SK-N-SH (cell line): ENCODE data around the gene MGAT1. TPM values are rescaled to one million over a fixed set of nuclear protein-coding genes. Genes with fewer than 3 reads are reported as not detected.
"Not testable (repeated sequence)": the region's sequence is repeated elsewhere in the genome, so short reads cannot be mapped to it uniquely, and the experiment has no call there.

Source experiments
- CTCF ChIA-PET: fragments of 300-600, 350-600 bp; formaldehyde crosslinking; extraction: SDS; loops from one replicate; lab custom pipeline; 2021; lab: Yijun Ruan, JAX
- POLR2A ChIA-PET: fragments of 350-600 bp; sonication (Branson Sonifier 250); formaldehyde crosslinking; extraction: SDS; loops from one replicate; lab custom pipeline; 2020; ENCODE audit warnings: antibody characterized with exemption, inconsistent platforms; lab: Yijun Ruan, JAX
- DNase-seq: peaks from one replicate; pipeline ENCODE4 v3.0.0; 2012
- H2AFZ ChIP-seq: fragments of 200-600 bp; sonication (generic); 2 replicates; pipeline ENCODE4 v1.8.1; 2016; ENCODE audit warnings: antibody characterized with exemption, mild to moderate bottlenecking, low read depth
- H3F3A ChIP-seq: fragments of 200-600 bp; sonication (generic); replicated peaks from 2 replicates; pipeline ENCODE3; 2016; ENCODE audit warnings: antibody characterized with exemption, mild to moderate bottlenecking; ENCODE audit not compliant: insufficient read depth
- H3K27ac ChIP-seq, 2 experiments: fragments of 200-500 bp in 1 of 2; fragments of 200-600 bp in 1 of 2; sonication (Bioruptor generic) in 1 of 2; sonication (generic), shearing (Covaris generic) in 1 of 2; 2 replicates each; pipeline versions ENCODE4 v1.5.1 to v1.6.1; 2014 to 2016; ENCODE audit warnings: low read depth in 2 of 2, inconsistent platforms in 1 of 2, low read length in 1 of 2, mild to moderate bottlenecking in 1 of 2, mixed read lengths in 1 of 2
- H3K27me3 ChIP-seq: fragments of 200-600 bp; sonication (generic), shearing (Covaris generic); 2 replicates; pipeline ENCODE4 v1.6.1; 2016; ENCODE audit warnings: mixed run types; ENCODE audit not compliant: insufficient read depth
- H3K36me3 ChIP-seq, 2 experiments: fragments of 200-500 bp in 1 of 2; fragments of 200-600 bp in 1 of 2; sonication (Bioruptor generic) in 1 of 2; sonication (generic) in 1 of 2; replicated peaks in 1 of 2; 2 replicates each; pipeline versions ENCODE3 to v1.5.1; 2014 to 2016; ENCODE audit warnings: low read length in 1 of 2, mild to moderate bottlenecking in 1 of 2; ENCODE audit not compliant: insufficient read depth in 2 of 2, control insufficient read depth in 1 of 2
- H3K4me1 ChIP-seq, 2 experiments: fragments of 200-500 bp in 1 of 2; fragments of 200-600 bp in 1 of 2; sonication (Bioruptor generic) in 1 of 2; sonication (generic), shearing (Covaris generic) in 1 of 2; 2 replicates each; pipeline versions ENCODE4 v1.5.1 to v1.6.1; 2014 to 2016; ENCODE audit warnings: low read depth in 1 of 2, low read length in 1 of 2, mixed run types in 1 of 2; ENCODE audit not compliant: insufficient read depth in 2 of 2, control insufficient read depth in 1 of 2
- H3K4me2 ChIP-seq: fragments of 200-600 bp; sonication (generic), shearing (Covaris generic); 2 replicates; pipeline ENCODE4 v1.6.1; 2017; ENCODE audit warnings: mixed run types
- H3K4me3 ChIP-seq, 2 experiments: fragments of 200-500 bp in 1 of 2; fragments of 200-600 bp in 1 of 2; sonication (Bioruptor generic) in 1 of 2; sonication (generic), shearing (Covaris generic) in 1 of 2; 2 replicates each; pipeline versions ENCODE4 v1.5.1 to v1.8.1; 2014 to 2016; ENCODE audit warnings: low read depth in 2 of 2, inconsistent platforms in 1 of 2, low read length in 1 of 2, mild to moderate bottlenecking in 1 of 2, mixed read lengths in 1 of 2, moderate library complexity in 1 of 2
- H3K79me2 ChIP-seq: fragments of 200-600 bp; sonication (generic); 2 replicates; pipeline ENCODE4 v1.8.1; 2017; ENCODE audit warnings: mild to moderate bottlenecking; ENCODE audit not compliant: insufficient read depth
- H3K9ac ChIP-seq: fragments of 200-600 bp; sonication (generic); 2 replicates; pipeline ENCODE4 v1.6.1; 2017; ENCODE audit warnings: mixed run types
- H3K9me2 ChIP-seq: fragments of 200-600 bp; sonication (generic); 2 replicates; pipeline ENCODE4 v1.6.1; 2017; ENCODE audit warnings: mixed run types
- H3K9me3 ChIP-seq: fragments of 200-600 bp; sonication (generic); 2 replicates; pipeline ENCODE4 v1.6.1; 2017; ENCODE audit warnings: mixed run types, mild to moderate bottlenecking, moderate library complexity
- H4K20me1 ChIP-seq: fragments of 200-600 bp; sonication (generic); 2 replicates; pipeline ENCODE4 v1.6.1; 2017; ENCODE audit warnings: mild to moderate bottlenecking, mixed run types; ENCODE audit not compliant: insufficient read depth
- CHD2 ChIP-seq: fragments of 150-350 bp; IDR thresholded peaks from 2 replicates; pipeline ENCODE4 v1.6.1; 2018; ENCODE audit warnings: low read length; ENCODE audit not compliant: partially characterized antibody
- ELF1 ChIP-seq: IDR thresholded peaks from 2 replicates; pipeline ENCODE4 v1.4.0; 2012
- EZH2phosphoT487 ChIP-seq: fragments of 200-600 bp; sonication (generic); IDR thresholded peaks from 2 replicates; pipeline ENCODE4 v1.6.1; 2017; ENCODE audit warnings: low read depth, mixed run types, mild to moderate bottlenecking, antibody characterized with exemption, moderate library complexity, borderline replicate concordance
- FOSL2 ChIP-seq: IDR thresholded peaks from 2 replicates; pipeline ENCODE4 v1.4.0; 2012; ENCODE audit warnings: low read depth, mild to moderate bottlenecking, moderate library complexity, borderline replicate concordance
- GABPA ChIP-seq: IDR thresholded peaks from 2 replicates; pipeline ENCODE4 v1.4.0; 2012; ENCODE audit warnings: low read depth, mild to moderate bottlenecking
- MEF2A ChIP-seq: IDR thresholded peaks from 2 replicates; pipeline ENCODE4 v1.4.0; 2012; ENCODE audit warnings: low read depth, borderline replicate concordance
- NFIC ChIP-seq: IDR thresholded peaks from 2 replicates; pipeline ENCODE4 v1.4.0; 2012; ENCODE audit warnings: borderline replicate concordance
- PBX3 ChIP-seq: IDR thresholded peaks from 2 replicates; pipeline ENCODE4; 2012
- RCOR1 ChIP-seq: fragments of 150-350 bp; IDR thresholded peaks from 2 replicates; pipeline ENCODE4 v1.6.1; 2017; ENCODE audit warnings: antibody characterized with exemption, low read length
- RFX5 ChIP-seq: IDR thresholded peaks from 2 replicates; pipeline ENCODE4 v1.6.1; 2012; ENCODE audit warnings: mild to moderate bottlenecking, improper control_type of control experiment, low read length
- SIN3A ChIP-seq: IDR thresholded peaks from 2 replicates; pipeline ENCODE4 v1.6.1; 2012; ENCODE audit warnings: low read depth, mild to moderate bottlenecking, low read length, moderate library complexity, borderline replicate concordance
- TEAD4 ChIP-seq: IDR thresholded peaks from 2 replicates; pipeline ENCODE4 v1.4.0; 2012; ENCODE audit warnings: mild to moderate bottlenecking, borderline replicate concordance; ENCODE audit not compliant: insufficient read depth
- YY1 ChIP-seq: IDR thresholded peaks from 2 replicates; pipeline ENCODE4 v1.4.0; 2012; ENCODE audit warnings: low read depth, mild to moderate bottlenecking
- ZBTB33 ChIP-seq: IDR thresholded peaks from 2 replicates; pipeline ENCODE4 v1.4.0; 2012; ENCODE audit warnings: low read depth, borderline replicate concordance
- WGBS: methylation state at CpG from one replicate; pipeline ENCODE4 v1.1.6; 2017; ENCODE audit warnings: low lambda C conversion rate; 5-methylcytosine and 5-hydroxymethylcytosine counted together
- polyA plus RNA-seq, 3 experiments: library from polyadenylated mRNA; depleted of rRNA; stranded (reverse); fragments of >200 nt; gene quantifications; 2 replicates each; pipeline ENCODE4 v1.2.3, GENCODE V29; 2012
- TF ChIP-seq, protein P1 (sequence below): IDR thresholded peaks from 2 replicates; pipeline ENCODE4 v1.4.0; 2012; ENCODE audit warnings: low read depth
- TF ChIP-seq, protein P2 (sequence below): fragments of 150-350 bp; IDR thresholded peaks from 2 replicates; pipeline ENCODE4 v1.6.1; 2017; ENCODE audit warnings: antibody characterized with exemption, low read length, low read depth, borderline replicate concordance

Gene MGAT1
- polyA plus RNA-seq, 1 of the 3 experiments (the other 2 are of a cell fraction) = 47.3 TPM

GRCh38 chr5:180742727-180743126 lies 59.9 kb downstream of the MGAT1 start:
- Histone ChIP-seq H4K20me1 (no peaks in the 10 kb centered on the region), H2AFZ (no peak overlapping the region), H3F3A (no peaks in the 10 kb centered on the region), H3K4me3 (no peak overlapping the region), H3K4me2 (no peak overlapping the region), H3K9me3 (no peaks in the 10 kb centered on the region), H3K9ac (no peak overlapping the region), H3K79me2 (no peaks in the 10 kb centered on the region), H3K27ac (no peak overlapping the region), H3K4me1 (no peaks in the 10 kb centered on the region), H3K9me2 (no peaks in the 10 kb centered on the region), H3K36me3 (no peaks in the 10 kb centered on the region), H3K27me3 (peaks cover 40% of the 10 kb centered on the region; the same call in 1 of the 2 replicates)
- TF ChIP-seq PBX3 (no peak), NFIC (no peak), RCOR1 (no peak), CHD2 (no peak), ZBTB33 (no peak), FOSL2 (no peak), TEAD4 (no peak), MEF2A (no peak)
- TF ChIP-seq, protein P1, sequence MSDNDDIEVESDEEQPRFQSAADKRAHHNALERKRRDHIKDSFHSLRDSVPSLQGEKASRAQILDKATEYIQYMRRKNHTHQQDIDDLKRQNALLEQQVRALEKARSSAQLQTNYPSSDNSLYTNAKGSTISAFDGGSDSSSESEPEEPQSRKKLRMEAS = no peak
- POLR2A ChIA-PET = no interaction called here
- DNase-seq = no peak
- WGBS = 8% methylated on average over 6 of the region's 6 CpGs
- CTCF ChIA-PET = interaction anchor here (0.9 to 1.3 kb wide), 2 partner anchors 12 to 24 kb away, joined by 3 to 5 read pairs; no protein-coding TSS in a partner anchor

DNA sequence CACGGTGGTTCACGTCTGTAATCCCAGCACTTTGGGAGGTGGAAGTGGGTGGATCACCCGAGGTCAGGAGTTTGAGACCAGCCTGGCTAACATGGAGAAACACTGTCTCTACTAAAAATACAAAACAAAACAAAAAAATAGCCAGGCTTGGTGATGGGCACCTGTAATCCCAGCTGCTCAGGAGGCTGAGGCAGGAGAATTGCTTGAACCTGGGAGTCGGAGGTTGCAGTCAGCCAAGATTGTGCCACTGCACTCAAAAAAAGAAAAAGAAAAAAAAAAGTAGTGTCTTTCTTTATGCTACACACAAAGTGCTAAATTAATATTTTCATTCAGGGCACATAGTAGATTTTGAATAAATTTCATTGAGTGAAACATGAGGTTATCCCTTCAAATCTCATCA lies 61.7 kb downstream of the MGAT1 start:
- H3K27me3 ChIP-seq = peaks cover 36% of the 10 kb centered on the region; the same call in 1 of the 2 replicates
- WGBS = 4% methylated on average over 4 of the region's 4 CpGs
- H3F3A ChIP-seq, H3K79me2 ChIP-seq, H3K36me3 ChIP-seq, H2AFZ ChIP-seq, H3K4me2 ChIP-seq, CTCF ChIA-PET, H3K9me2 ChIP-seq, H3K9me3 ChIP-seq, H4K20me1 ChIP-seq, POLR2A ChIA-PET, DNase-seq, H3K9ac ChIP-seq, H3K27ac ChIP-seq, H3K4me1 ChIP-seq, H3K4me3 ChIP-seq: not testable (repeated sequence)

DNA sequence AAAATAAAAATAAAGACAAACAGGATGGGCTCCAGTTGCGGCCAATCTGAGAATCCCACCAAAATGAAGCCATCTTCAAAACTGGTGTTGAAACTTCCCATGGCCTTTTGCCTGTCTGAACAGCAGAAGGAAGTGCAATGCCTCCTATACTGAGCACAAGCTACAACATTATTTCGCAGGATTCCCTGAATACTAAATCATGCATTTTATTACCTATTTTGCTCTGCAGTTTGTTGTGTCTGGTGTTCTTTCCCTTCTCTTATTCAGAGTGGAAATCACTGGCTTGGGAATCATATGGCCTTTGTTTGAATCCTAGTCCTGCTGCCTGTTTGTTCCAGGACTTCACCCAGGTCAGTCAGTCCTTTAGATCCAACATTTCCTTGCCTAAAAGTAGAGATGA lies 62.6 kb downstream of the MGAT1 start, which contains the start of gene OR2Y1:
Gene OR2Y1 (minus strand): TSS at position 101 of the 400 bp plus-strand sequence. CDS start 0 bp downstream, at position 101.
- H2AFZ ChIP-seq = no peak within 1 kb of the TSS
- peaks cover 26% of the 10 kb centered on the region; the same call in 1 of the 2 replicates for H3K27me3 ChIP-seq
- no peak for DNase-seq
- H3K4me3 ChIP-seq = no peak within 1 kb of the TSS
- no peaks in the 10 kb centered on the region for H4K20me1 ChIP-seq
- H3K4me2 ChIP-seq = no peak within 1 kb of the TSS
- POLR2A ChIA-PET = no interaction called here
- no peaks in the 10 kb centered on the region for H3K36me3 ChIP-seq
- no peak within 1 kb of the TSS for H3K27ac ChIP-seq
- CTCF ChIA-PET = no interaction called here
- H3K79me2 ChIP-seq = no peaks in the 10 kb centered on the region
- H3K4me1 ChIP-seq = no peaks in the 10 kb centered on the region
- no peaks in the 10 kb centered on the region for H3K9me2 ChIP-seq
- H3F3A ChIP-seq = no peaks in the 10 kb centered on the region
- no peaks in the 10 kb centered on the region for H3K9me3 ChIP-seq
- 8% methylated on average over 2 of the region's 2 CpGs for WGBS
- TF ChIP-seq ELF1 = no peak
- TF ChIP-seq, protein P2, sequence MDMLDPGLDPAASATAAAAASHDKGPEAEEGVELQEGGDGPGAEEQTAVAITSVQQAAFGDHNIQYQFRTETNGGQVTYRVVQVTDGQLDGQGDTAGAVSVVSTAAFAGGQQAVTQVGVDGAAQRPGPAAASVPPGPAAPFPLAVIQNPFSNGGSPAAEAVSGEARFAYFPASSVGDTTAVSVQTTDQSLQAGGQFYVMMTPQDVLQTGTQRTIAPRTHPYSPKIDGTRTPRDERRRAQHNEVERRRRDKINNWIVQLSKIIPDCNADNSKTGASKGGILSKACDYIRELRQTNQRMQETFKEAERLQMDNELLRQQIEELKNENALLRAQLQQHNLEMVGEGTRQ = no peak
- TF ChIP-seq GABPA = no peak
- TF ChIP-seq YY1 = no peak
- TF ChIP-seq SIN3A = no peak
- no peak for TF ChIP-seq RFX5
- no peak for TF ChIP-seq NFIC
- TF ChIP-seq EZH2phosphoT487 = no peak
- no peak within 1 kb of the TSS for H3K9ac ChIP-seq
